NCI-H510A treated with DMSO at 0.1 percent for 48 hours (cell line): ENCODE data around the gene PROKR2.

Experiments
- DNase-seq: peaks from one replicate; lab custom pipeline; 2025; lab: John Stamatoyannopoulos, UW

PROKR2 gene

GRCh38 chr20:5282561-5282960 lies 34.2 kb downstream of the PROKR2 start:
- no peak for DNase-seq

- DNase-seq = no peak
These were observed 37.1 kb downstream of the PROKR2 start for GRCh38 chr20:5279661-5280060.

GRCh38 chr20:5272268-5272667 lies 44.5 kb downstream of the PROKR2 start:
- no peak for DNase-seq

- no peak for DNase-seq
These were observed 46.2 kb downstream of the PROKR2 start for GRCh38 chr20:5270603-5271002.

- no peak for DNase-seq
These were observed 48.3 kb downstream of the PROKR2 start for GRCh38 chr20:5268449-5268848.

GRCh38 chr20:5267092-5267491 lies 49.7 kb downstream of the PROKR2 start:
- DNase-seq = no peak
